NCI-H2081 treated with DMSO at 0.1 percent for 48 hours (cell line): ENCODE measurements around the gene NBEA.

Source experiments
- DNase-seq: peaks from one replicate; lab custom pipeline; 2025; lab: John Stamatoyannopoulos, UW

NBEA gene

DNA sequence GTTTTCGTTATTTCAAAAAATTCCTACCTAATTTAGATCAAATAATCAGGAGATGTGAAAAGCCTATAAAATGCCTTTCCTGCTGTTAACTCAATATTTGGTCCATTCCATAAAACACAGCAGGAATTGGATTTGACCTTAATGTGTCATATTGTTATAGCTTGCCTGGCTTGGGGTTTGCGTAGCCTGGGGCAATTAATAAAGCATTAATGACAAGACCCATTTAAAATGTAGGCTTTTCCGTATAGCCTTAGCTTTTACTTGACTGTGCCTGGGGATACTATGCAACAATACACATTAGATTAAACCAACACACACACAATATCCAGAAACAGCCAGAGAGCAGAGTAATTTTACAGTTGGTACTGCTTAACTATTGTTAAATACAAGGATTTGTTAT is 651.6 kb downstream of the NBEA start:
- DNase-seq = no peak

DNA sequence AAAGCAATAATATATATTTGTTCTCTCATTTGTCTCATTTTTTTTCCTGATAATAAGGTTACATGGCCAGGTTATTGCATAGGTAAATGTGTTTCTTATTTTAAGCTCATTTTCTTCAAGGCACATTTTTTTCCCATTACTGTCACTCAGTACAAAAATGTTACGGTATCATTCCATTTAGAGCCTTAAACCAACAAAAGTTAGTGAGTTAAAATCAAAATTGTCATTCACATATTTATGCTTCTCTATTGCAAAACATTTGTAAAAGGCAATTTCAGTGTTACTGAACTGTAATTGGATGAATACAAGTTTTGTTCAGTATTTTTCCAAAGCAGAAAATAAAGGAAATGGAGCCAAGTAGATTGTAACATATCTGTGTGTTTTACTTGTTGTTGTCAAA is 652.0 kb downstream of the NBEA start:
- DNase-seq = no peak

DNA sequence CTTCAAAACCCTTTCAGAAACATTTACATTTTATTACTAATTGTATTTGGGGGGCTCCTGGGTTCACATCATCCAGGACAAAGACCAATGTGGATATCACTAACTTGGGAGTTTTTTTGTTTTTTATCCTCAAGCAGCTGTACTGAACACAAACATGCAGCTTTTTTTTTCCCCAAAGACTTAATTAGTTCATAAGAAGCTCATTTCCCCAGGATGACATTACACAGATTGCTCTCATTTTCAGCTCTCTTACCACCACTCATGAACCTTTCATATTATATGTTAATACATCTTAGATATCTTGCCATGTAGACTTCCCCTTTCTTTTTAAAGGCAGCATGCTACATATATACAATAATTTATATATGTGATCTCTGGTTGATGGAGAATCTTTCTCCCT is 653.1 kb downstream of the NBEA start:
- no peak for DNase-seq

DNA sequence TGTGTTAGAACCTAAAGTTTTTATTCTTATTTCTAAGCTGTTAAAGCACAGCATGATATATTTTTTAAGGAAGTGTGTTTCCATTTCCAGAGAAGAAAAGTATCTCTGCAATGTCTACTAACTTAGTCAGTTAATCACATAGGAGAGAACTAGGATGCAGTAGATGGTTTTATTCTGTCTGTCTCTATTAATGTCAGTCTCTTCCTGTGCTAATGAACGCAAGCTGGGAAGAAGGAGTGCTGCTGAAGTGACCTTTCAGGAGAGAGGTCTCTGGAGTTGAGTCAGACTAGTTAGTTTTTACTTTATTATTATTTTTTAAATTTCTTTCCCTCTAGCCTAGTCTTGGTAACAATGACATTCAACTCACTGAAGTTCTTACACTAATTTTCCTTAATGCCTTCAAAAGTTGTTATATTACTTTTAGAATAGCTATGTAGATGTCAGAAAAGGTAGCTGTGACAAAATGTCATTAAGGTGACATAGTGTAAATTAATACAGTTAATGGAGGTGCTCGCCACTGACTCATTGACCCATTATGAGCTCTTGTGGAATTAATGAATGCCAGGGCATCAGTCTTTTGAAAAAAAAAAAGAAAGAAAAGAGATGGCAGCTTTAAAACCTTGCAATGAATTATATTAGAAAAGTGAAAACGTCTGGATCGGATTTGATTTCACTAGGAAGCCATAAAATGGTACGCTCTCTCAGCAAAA is 654.4 kb downstream of the NBEA start:
- DNase-seq = no peak

DNA sequence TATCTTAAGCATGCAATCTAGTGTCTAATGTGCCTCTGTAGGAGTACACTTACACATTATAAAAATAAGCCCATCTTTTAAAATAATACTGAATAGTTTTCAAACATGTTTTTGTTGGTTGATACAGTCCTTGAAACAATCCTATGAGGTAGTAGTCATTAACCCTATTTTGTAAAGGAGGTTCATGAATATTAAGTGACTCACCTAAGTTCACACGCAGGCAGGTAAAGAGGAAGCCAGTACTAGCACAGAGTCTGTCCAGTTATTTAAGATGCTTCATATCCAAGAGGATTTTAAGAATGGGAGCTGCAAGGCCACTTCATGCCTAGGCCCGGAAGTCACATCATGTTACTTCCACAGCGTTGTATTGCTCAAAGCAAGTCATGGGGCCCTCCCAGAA is 655.4 kb downstream of the NBEA start:
- no peak for DNase-seq

DNA sequence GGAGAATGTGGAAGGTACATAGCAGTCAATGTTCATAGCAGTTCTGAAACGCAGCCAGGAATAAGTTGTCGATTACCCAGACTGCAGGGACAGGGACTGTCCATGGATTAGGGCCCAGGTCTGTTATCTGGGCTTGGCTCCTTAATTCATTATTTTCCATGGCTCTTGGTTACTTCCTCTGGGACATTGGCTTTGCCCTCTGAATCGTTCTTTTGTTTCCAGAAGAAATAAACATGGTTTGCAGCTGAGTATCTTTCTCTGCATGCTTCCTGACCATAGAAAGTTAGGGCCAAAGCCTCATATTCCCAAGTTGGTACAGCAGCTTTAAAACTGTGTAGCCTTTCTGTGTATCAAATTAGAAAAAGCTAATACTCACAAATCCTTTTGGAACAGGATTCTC is 656.2 kb downstream of the NBEA start:
- DNase-seq = no peak

DNA sequence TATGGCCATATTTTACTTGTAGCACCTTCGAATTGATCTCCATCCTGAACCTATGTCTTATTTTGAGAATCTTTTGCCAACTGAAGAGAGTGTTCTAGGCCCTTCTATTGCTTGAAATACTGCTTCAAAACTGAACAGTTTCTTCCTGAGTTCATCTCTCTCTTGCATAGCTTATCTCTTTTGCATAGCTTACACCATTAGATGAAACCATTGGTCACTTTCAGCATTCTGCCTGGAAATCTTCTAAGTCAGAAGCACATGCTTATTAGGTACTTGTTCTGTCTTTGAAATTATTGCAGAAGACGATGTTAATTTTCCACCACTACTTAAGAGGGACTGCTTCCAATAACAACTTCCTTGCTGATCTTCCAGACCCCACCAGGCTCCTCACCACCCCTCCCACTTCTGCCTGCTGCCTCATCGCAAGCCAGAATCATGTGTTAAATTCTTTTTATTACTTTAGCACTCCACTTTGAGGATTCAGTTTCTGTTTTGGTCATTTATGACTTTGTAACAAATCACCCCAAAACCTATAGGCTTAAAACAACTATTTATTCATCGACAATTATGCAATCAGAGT is 656.8 kb downstream of the NBEA start:
- DNase-seq = no peak

DNA sequence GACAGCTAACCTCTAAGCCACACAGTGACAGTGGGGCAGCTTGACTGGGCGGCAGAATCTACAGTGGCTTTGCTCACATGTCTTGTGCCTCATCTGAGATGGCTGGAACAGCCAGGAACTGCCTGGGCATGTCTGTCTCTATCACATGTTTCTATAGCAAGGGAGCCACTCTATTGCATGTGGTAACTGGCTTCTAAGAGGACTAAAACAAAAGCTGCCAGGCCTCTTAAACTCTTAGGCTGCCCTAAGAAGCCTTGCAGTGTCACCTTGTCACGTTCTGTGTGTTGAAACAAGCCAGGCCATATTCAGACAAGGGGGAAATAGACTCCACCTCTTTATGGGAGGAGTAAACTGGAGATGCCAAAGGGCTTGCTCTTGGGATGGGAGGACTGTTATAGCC is 657.3 kb downstream of the NBEA start:
- no peak for DNase-seq

DNA sequence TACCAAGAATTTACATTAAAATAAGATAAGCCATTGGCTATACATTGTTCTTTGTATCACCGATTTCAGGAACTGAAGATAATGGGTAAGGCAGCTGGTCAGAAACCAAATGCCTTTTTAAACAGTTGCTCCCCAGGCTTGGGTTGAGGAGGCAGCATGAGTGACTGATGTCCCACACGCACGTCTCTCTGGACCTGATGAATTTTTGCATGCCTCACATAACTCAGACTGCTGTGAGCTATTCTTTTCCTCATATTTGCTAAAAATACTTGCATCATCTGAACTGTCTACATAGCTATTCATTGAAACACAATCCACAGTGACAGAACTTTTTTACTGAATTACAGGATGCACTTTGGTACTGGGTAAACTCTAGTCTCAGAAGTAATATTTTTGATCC is 658.1 kb downstream of the NBEA start:
- DNase-seq = no peak

DNA sequence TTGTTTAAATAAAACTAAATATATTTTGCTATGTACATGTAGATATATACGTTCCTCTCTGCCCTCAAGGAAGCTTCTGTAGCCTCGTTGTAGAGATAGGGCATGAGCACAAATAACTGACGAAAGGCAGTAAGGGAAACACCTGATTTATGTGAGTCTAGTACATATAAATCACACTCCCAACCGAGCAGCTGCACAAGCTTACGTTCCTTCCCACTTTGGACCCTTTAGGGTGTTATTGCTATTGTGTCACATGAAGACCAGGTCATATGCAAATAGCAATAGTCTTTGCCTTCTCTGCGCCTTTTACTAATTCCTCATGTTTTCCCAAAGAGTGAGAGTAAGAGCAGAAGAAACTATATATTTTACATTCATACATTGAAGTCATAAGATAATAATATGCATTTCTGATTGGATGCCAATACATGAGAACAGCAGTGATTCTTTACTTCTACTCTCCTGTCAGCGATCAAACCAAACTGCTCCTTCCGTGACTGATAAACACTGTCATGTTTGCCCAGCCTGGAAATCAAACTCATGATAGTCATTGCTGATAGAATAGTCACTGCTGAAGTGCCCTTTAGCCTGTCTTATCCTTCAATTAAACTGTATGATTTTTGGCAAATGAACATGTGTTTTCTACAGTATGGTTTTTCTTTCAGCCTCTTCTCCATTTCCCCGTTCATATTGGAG is 661.7 kb downstream of the NBEA start:
- DNase-seq = no peak

DNA sequence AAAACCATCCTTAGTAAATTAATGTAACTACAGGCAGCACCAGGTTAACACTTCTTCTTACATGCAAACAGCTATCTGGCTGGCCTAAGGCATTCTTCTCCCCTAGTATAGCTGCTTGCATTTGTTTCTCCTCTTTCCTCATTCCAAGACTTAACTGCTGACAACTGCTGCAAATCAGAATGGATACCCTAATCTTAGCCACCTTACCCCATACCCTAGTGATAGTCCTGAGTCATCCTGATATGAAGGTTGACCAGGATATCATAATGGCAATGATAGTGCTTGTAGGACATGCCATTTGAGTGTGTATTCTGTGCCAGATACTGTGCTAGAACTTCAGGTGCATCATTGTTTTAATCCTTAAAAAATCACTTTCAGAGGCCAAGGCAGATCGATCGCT is 672.6 kb downstream of the NBEA start:
- no peak for DNase-seq

DNA sequence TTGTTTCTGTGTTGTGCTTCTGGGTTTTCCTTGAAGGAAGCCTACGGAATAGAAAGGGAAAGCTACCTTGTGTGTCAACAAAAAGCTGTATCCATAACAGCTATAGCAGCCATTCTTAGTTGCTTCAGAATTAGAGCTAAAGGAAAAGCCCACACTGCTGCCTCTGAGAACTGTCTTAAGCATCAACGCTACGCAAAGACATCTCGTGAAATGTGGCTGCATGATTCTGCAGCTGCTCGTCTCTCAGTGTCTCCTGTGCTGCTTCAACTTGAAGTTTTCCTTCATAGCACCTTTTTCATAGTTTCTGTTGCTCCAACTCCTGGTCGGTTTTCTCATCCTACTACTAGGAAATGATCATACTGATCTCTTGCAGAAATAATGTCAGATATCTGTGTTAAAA is 675.4 kb downstream of the NBEA start:
- no peak for DNase-seq

DNA sequence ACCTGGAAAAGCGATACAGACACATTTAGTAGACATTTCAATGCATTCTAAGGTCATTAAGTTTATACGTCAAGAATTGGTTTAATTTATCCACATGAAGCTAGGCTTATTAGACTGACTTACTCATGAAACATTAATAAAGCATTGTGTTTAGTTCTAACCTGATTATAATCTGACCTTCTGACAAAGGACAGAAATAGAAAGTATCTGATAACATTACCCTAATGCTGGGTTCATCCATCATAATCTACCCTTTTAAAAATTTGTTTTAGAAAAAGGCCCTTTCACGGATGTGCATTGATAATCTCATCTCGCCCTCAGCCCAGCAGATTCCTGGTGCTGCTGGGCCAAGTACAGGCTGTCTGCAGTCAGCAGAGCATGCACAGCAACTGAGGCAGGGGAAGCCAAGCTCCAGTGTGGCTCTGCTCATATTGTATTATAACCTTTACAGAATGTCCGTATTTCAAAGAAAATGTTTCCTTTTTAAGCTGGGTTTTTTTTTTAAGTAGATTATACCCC is 676.6 kb downstream of the NBEA start:
- DNase-seq = no peak

DNA sequence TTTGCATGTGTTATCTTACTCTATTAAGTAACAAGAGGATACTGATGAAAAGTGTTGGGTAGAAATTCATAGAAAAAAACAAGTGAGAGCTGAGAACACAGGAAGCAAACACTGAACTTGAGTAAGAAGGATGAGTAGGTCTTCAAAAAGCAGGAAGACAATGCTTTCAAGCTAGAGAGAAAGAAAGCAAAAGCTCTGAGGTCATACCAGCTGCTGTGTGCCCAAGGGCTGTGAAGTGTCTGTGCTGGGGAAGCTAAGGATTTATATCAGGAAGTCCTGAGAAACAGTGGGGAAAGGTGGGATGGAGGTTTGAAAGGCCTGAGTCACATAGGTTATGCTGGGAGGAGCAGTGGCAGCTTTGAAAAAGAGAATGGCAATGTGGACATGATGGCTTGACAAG is 679.9 kb downstream of the NBEA start:
- no peak for DNase-seq

DNA sequence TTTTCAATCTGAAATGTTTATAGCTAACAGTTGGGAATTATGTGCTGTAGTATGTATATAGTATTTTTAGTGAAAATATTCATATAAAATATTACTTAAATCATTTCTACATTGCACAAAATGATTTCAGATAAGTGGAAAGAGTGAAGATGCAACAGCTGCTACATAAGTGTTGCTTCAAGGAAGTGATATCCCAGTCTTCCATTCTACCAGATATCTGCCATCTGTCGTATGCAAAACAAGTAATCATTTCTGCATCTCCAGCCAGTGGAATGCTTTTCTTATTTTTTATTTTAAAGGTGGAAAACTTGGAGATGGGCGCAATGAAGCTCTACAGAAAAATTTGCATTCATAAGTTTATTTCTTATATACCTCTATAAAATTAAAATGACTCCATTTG is 687.0 kb downstream of the NBEA start:
- no peak for DNase-seq

DNA sequence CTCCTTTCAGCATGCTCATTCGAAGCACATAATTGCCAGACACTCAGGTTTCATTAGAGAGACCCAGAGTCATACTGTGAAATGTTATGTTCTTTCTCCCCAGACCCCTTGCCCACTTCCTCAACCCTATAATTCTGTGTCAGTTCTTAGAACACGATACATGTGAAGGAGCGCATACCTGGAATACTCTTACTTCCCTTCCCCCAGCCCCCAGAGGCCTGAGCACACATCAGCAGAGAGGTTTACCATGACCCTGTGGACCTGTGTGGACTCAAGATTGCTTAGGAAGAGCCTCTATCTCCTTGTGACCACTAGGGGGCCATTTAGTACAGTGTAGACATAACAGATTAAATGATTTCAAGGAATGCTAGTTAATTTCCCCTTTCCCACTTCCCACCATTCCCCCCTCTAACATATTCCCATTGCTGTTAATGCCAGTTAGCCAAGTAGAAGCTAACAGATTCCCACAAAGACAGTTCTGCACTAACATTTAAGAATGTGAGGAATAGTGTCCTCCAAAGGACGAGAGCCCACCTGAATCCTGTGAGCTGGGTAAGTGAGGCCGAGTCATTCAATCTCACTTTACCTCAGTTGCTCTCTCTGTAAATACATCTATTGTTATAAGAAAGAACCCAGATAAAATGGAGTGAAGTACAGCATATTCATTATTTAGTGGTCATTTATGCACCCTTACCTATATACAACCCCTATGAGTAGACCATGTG is 688.6 kb downstream of the NBEA start:
- DNase-seq = no peak

DNA sequence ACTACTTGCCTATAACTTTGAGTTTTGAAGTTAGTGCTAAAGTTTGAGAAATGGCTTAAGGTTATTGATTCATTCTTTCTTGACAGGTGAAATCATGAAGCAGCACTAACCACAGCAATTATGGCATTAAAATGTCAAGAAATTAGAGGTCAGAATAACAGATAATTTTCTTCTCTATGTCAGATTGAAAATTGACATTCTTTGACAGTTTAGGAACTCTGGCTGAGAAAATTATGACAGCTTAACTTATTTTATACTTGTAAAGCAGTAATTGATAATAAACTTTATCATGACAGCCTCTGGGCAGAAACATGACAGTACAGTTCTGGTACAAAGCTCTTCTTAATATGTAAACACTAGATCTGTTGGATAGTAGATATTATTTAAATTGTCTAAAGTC is 689.6 kb downstream of the NBEA start:
- no peak for DNase-seq

DNA sequence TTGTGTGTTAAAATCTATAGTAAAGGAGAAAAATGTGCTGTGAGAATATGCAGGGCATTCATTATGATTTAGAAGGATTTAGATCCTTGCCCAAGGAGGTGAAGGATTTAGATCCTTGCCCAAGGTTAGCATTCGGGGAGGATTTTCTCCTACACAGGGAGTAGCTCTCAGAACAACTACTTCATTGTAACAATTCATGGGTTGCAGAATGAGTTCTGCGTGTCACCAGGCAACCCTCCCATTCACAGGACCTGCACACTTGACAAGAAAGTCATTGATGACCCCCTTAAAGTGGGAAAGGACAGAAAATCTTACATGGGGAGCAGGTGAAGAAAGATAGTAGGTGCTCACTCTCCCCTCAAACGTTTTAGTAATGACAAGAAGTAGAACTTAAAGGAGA is 701.6 kb downstream of the NBEA start:
- DNase-seq = no peak

DNA sequence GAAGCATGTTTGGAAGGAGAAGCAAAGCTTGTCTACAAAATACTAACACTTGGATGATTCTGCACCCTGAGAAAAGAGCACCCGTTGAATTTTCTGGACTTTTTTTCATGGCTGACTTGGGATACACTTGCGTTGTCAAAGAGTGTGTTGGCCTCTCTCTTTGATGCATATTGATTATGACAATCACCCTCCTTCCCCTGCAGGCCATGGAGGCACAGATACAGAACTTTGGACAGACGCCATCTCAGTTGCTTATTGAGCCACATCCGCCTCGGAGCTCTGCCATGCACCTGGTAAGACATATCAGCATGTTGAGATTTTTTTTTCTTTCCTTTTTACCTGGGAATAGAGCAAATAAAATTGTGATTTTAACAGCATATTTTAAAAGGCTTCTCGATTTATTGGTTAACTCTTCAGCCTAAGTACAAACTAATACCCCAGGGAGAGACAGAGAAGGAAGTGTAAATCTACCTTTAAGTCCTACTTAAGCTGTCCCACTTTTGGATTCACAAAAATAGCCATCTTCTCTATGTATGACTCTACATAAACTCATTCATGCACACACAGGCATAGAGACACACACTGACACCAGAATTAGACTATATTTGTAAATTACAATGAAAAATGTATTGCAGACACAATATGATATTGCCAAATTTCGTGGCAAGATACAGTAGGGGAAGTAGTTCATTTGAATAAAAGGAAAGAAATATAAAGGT is 704.1 kb downstream of the NBEA start:
- DNase-seq = no peak

DNA sequence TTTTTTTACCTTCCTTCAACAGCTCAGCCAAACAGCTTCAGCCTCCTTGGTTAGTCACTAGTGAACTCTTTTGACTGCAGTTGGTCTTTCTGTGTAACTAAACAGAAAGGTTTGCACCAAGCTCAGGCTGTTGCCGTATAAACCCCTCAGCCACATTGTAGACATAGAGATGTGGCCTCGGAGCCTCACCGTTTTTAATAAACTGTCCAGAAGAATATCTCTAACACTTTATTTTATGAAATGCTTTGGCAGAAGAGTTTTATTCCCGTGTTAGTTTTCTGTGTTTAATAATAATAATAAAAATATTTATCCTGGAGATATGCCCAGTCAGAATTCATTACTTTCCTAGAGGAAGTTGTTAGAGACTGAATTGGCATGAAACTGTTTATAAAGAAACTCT is 706.1 kb downstream of the NBEA start:
- no peak for DNase-seq

DNA sequence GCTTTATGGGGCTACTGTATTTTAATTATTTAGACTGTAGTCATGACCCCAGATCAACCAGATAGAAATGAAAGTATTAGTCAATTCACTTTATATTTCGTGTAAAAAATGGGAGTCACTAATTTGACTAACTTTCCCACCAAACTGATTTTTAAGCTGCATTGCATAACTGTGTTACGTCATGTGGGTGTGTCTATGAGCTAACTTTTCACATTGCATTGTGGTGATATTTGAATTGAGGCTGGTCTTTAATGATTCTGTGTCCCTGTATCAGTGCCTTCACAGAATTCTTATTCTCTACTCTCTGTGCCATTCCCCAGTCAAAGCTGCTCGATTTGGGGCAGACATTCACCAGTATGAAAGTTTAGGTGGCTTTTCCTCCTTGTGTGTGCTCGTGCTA is 707.1 kb downstream of the NBEA start:
- no peak for DNase-seq

DNA sequence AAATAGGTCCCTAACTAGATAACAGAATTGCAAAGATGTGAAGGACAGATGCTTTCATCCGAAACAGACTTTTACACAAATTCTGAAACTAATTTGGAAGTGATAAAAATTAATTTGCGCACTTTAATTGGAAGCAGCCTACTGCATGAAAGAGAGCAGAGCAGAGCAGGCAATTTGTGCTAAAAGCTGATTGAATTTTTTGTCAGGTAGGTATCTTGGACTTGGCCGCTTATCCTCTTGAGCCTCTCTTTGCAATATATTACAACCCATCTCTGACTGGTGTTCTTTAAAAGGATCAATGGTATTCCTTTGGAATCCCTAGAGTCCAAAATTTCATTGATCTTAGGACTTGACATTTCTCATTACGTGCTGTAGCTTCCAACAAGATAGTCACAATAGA is 717.7 kb downstream of the NBEA start:
- DNase-seq = no peak
